GM03348 (cell line): ENCODE measurements around the gene PLPPR2.
"Not testable (repeated sequence)": the region's sequence is repeated elsewhere in the genome, so short reads cannot be mapped to it uniquely, and the experiment has no call there.

Experiments
- DNase-seq: peaks from one replicate; pipeline ENCODE4 v3.0.0; 2012; ENCODE audit warnings: low spot score

Gene PLPPR2

DNA sequence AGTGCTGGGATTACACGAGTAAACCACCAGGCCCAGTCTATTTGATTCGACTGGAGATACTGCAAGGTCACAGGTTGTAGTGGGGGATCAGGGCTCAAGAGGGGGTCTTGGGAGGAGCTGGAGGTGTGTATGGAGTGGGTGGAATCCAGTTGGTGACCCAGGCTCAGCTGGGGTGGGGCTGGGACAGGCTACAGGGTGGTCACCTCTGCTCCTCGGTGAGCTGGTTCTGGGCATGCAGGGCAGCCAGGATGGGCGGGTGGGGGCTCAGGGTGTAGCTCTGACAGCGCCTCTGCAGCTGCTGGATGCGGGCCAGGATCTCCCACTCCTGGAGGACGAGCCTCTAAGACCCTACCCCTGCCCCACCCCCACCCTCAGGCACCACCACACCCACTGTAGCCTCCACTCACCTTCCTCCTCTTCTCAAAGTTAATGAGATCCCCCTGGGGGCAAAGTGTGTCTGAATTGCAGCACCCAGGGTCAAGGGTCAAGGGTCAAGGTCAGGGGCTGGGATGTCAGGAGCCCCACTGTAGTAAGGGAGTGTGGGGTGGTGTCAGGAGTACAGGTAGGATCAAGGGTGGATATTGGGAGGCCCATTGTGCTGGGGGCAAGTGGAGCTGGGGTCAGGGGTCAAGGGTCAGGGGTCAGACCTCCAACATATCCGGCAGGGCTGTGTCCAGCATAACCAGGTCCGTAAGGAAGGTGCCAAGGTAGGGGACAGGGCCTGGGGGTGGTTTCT lies 46.7 kb downstream of the PLPPR2 start:
- DNase-seq, result no peak

DNA sequence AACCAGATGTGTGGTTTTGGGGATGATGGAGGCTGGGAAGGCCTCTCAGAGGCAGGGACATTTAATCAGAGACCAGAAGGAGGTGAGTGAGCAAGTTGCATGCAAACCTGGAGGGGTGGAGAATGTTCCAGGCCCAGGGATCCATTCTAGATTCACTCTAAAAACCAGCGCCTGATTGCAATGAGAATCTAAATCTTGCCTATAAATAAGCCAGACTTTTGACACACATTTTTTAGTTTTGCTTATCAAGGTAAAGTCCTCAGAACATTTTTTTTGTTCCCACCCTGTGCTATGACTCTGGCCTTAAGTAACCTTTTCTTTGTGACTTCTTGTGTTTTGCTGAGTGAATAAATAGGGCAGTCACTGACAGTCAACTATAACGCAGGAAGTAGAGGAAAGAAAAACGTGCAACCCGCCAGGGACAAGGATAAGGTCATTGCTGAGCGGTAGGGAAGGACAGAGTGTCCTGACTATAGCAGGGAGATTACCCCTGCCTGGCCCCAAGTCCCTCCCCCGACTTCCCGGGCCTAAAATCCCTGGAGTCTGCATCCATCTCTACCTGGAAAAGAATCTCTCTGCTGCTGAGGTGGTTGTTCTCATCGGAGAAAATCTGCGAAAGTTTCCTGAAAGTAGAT lies 49.5 kb downstream of the PLPPR2 start:
- no peak for DNase-seq

DNA sequence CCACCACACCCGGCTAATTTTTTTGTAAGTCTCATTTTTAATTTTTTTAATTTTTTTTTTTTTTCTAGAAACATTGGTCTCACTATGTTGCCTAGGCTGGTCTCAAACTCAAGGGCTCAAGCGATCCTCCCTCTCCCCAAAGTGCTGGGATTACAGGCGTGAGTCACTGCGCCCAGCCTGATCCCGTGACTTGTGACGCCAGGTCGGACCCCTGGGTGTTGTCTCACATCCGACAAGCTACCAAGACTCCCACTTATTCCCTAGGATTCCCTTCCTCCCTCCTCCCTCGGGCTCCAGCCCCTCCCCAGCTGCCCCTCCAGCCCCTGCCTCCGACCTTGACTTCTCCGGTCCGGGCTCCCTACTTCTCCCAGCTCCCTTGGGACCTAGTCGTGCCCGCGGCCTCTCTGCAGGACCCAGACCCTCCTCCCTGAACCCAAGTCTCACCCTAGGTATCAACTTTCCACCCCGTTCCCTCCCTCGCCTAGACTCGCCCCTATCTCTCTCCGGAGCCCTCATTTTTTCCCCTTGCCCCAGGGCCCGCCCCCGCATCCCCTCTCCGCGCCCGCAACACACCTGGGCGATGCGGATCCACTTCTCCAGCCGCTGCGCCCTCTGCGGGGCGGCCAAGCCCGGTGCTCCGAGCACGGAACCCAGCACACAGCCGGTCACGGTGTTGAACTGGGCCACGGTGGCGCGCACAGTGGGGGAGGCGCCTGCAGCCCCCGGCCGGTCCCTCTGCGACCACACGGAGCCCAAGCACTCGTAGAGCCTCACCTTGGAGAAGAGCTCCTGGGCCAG lies 50.8 kb downstream of the PLPPR2 start:
- no peak for DNase-seq

DNA sequence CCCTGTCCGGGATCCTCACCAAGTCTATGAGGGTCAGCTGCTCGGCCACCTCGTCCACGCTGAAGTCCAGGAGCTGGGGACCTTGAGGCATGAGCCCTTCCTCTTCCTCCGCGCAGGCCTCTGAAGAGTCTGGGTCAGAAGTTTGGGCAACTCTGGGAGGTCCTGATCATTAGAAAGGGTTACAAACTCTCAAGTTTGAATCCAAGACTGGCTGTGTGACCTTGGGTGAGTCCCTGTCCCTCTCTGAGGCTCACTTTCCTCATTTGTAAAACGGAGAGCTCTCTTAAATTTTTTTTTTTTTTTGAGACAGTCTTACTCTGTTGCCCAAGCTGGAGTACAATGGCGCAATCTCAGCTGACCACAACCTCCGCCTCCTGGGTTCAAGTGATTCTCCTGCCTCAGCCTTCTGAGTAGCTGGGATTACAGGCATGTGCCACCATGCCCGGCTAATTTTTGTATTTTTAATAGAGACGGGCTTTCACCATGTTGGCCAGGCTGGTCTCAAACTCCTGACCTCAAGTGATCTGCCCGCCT lies 51.5 kb downstream of the PLPPR2 start:
- DNase-seq, result not testable (repeated sequence)

DNA sequence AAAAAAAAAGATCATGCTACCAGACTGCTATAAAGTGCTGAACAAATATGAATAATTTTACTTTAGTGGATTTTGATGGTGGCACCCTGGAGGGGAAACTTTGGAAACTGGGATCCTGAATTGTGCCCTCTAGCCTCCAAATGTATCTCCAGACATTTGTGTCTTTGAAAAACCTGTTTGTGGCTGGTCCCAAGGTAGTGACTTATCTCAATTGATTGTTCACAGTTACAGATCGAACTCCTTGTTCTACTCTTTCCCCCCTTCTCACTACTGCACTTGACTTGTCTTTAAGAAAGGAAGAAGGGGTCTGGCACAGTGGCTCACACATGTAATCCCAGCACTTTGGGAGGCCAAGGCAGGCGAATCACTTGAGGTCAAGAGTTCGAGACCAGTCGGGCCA lies 53.4 kb downstream of the PLPPR2 start:
- DNase-seq, result no peak

DNA sequence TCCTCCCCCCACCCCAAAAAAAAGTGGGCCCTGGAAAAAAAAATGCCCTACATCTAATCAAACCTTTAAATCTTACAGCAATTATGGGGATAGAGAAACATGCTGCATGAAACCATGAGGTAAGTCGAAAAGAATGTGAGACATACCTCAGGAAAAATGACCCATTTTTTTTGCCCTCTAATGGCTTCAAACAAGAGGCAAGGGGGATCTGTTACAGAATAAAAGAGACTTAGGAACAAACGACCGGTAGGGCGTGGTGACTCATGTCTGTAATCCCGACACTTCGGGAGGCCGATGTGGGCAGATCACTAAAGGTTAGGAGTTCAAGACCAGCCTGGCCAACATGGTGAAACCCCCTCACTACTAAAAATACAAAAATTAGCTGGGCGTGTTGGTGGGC lies 55.5 kb downstream of the PLPPR2 start:
- no peak for DNase-seq

DNA sequence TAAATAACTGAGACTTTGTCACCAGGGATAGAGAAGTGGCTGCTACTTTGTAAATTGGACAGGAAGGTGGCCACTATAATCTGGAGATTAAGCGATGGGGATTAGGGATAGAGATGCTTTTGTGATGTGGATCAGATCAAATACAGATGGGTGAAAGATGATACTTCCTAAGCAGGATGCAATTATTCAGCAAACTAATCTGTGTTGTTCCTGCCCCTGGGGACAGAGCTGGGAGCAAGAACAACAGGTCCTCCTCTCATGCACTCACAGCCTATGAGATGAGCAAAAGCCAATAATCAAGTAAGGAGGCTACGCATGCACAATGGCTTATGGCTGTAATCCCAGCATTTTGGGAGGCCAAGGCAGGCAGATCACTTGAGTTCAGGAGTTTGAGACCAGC lies 59.3 kb downstream of the PLPPR2 start:
- DNase-seq, result no peak
